ENCODE measurements around the gene LCORL. TPM values are rescaled to one million over a fixed set of nuclear protein-coding genes. Genes with fewer than 3 reads are reported as not detected.

Gene LCORL
- total and polyA plus RNA-seq, 2 donors (not counting 3 experiments of a cell fraction or from before 2014, with no cell fraction given): 2.8 to 23.9 TPM

- Histone ChIP-seq H3K4me3 (replicated peaks in 1 of 3; ENCODE audit: insufficient read depth in 1 of 3, low read depth in 1 of 3, low read length in 3 of 3) (no peak overlapping the region), H3K79me2 (ENCODE audit: control insufficient read depth, insufficient read depth, low read length) (peaks cover 15% of the 10 kb centered on the region), H3K4me1 (ENCODE audit: control insufficient read depth, extremely low read depth, insufficient read depth, low read length) (no peaks in the 10 kb centered on the region), H3K27me3 (ENCODE audit: control insufficient read depth in 2 of 2, insufficient read depth in 2 of 2, low read length in 2 of 2) (no peaks in the 10 kb centered on the region), H4K20me1 (replicated peaks; ENCODE audit: control insufficient read depth, extremely low read depth, insufficient read depth, low read length) (no peaks in the 10 kb centered on the region), H3K4me2 (ENCODE audit: insufficient read depth, low read length) (no peak overlapping the region), H3K36me3 (ENCODE audit: control insufficient read depth in 2 of 2, extremely low read depth in 1 of 2, insufficient read depth in 2 of 2, low read length in 2 of 2) (no peaks in the 10 kb centered on the region), H3K9me1 (replicated peaks; ENCODE audit: control insufficient read depth, extremely low read depth, insufficient read depth, low read length) (peaks cover 5% of the 10 kb centered on the region), H3K9ac (replicated peaks; ENCODE audit: extremely low read depth, insufficient read depth, low read length) (no peak overlapping the region), H3K9me3 (replicated peaks; ENCODE audit: control insufficient read depth, insufficient read depth, low read length) (no peaks in the 10 kb centered on the region), H2AFZ (ENCODE audit: low read depth, low read length) (no peak overlapping the region), H3K27ac (ENCODE audit: insufficient read depth, low read depth, low read length) (no peak overlapping the region)
- TF ChIP-seq MAX (IDR thresholded peaks at IDR 0.05; ENCODE audit: insufficient read depth, insufficient read length): no peak
- TF ChIP-seq EZH2 (IDR thresholded peaks at IDR 0.05; ENCODE audit: borderline replicate concordance, low read depth, low read length, severe bottlenecking): no peak
- no peak for TF ChIP-seq JUN (IDR thresholded peaks at IDR 0.05; ENCODE audit: borderline replicate concordance, insufficient read depth, insufficient read length, low read depth)
- TF ChIP-seq GATA2 (IDR thresholded peaks at IDR 0.05; ENCODE audit: insufficient read depth, insufficient read length, low read depth, low read length): no peak
- TF ChIP-seq POLR2AphosphoS5 (IDR thresholded peaks at IDR 0.05; ENCODE audit: insufficient read depth, low read depth, low read length): no peak
- TF ChIP-seq POLR2A (IDR thresholded peaks at IDR 0.05; ENCODE audit: low read depth, low read length): no peak
- no peak for TF ChIP-seq CTCF (IDR thresholded peaks at IDR 0.05; ENCODE audit: extremely low read depth in 1 of 2, insufficient read depth in 1 of 2, low read depth in 1 of 2, low read length in 2 of 2)
- CTCF ChIA-PET: no interaction called here
- dilution Hi-C loops (cut with MboI; ENCODE audit: extremely low pct_ligation_motif_present, low sequenced_read_pairs): no loop called here
- intact Hi-C loops (cut with micrococcal nuclease): no loop called here
- no peak for FAIRE-seq
- DNase-seq (ENCODE audit: low read depth, low spot score): no peak
- POLR2A ChIA-PET: no interaction called here
- BruUV-seq (replicated peaks): no TSS peak
Measured at GRCh38 chr4:17966312-17966711, 55.2 kb downstream of the LCORL start.

Data from endothelial cell of umbilical vein (primary cell).